ENCODE results near the gene SLC26A9.

Gene SLC26A9

DNA sequence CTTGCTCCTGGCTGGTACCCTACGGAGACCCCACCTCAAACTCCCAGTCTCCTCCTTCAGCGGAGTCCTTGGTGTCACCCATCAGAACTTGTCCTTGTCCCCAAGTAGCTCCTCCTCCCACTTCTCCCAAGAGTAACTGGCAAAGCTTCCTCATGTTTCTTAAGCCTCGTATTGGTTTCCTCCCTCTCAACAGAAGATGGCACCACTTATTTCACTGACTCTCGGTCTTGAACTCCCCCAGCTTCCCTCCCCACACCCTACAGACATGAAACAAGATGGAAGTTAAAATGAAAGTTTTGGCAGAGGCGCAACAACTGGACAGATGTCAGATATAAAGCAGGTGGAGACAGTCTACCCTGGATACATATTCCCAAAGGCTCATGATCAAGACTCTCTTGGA, 46.5 kb upstream of the SLC26A9 start:
- H2AFZ ChIP-seq (ENCODE audit: low read depth) = no peak overlapping the region
- H3K79me2 ChIP-seq (ENCODE audit: insufficient read depth, low read depth) = no peaks in the 10 kb centered on the region
- H3K4me3 ChIP-seq (IDR thresholded peaks at IDR 0.05; ENCODE audit: insufficient read depth, low read depth, low read length) = no peak overlapping the region
- no peak overlapping the region for H3K27ac ChIP-seq
- H3K27me3 ChIP-seq (ENCODE audit: insufficient read depth, low read depth) = no peaks in the 10 kb centered on the region
- H4K20me1 ChIP-seq (ENCODE audit: insufficient read depth) = no peaks in the 10 kb centered on the region
- no peaks in the 10 kb centered on the region for H3K4me1 ChIP-seq (ENCODE audit: low read depth, poor library complexity, severe bottlenecking)
- no peaks in the 10 kb centered on the region for H3K36me3 ChIP-seq (ENCODE audit: insufficient read depth)
- H3K4me2 ChIP-seq = no peak overlapping the region
- H3K9ac ChIP-seq = no peak overlapping the region
- TF ChIP-seq, protein P1, sequence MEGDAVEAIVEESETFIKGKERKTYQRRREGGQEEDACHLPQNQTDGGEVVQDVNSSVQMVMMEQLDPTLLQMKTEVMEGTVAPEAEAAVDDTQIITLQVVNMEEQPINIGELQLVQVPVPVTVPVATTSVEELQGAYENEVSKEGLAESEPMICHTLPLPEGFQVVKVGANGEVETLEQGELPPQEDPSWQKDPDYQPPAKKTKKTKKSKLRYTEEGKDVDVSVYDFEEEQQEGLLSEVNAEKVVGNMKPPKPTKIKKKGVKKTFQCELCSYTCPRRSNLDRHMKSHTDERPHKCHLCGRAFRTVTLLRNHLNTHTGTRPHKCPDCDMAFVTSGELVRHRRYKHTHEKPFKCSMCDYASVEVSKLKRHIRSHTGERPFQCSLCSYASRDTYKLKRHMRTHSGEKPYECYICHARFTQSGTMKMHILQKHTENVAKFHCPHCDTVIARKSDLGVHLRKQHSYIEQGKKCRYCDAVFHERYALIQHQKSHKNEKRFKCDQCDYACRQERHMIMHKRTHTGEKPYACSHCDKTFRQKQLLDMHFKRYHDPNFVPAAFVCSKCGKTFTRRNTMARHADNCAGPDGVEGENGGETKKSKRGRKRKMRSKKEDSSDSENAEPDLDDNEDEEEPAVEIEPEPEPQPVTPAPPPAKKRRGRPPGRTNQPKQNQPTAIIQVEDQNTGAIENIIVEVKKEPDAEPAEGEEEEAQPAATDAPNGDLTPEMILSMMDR (conservative IDR thresholded peaks at IDR 0.05; ENCODE audit: low read depth, low read length) = no peak

DNA sequence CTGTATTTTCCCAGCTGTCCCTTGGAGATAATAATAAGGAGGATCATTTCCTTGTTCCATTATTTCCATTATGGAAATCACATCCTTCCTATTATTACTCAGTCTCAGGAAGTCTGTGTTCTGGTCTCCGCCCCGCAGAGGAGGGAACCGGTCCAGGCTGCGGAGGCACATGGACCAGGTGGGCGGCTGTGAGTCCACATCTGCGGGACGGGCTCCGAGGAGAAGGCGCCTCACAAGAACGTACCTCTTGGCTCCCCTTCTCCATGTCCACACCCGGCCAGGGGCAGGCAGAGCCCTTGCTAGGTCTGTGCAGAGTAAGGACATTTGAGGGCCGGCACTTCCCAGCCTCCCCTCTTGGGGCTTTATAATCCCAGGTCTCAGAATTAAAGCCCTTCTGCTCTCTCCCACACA, 45.3 kb upstream of the SLC26A9 start:
- H3K27ac ChIP-seq = no peak overlapping the region
- H3K9ac ChIP-seq = no peak overlapping the region
- H3K4me1 ChIP-seq (ENCODE audit: low read depth, poor library complexity, severe bottlenecking) = no peaks in the 10 kb centered on the region
- no peaks in the 10 kb centered on the region for H3K27me3 ChIP-seq (ENCODE audit: insufficient read depth, low read depth)
- TF ChIP-seq, protein P1 (conservative IDR thresholded peaks at IDR 0.05; ENCODE audit: low read depth, low read length) = no peak
- no peaks in the 10 kb centered on the region for H4K20me1 ChIP-seq (ENCODE audit: insufficient read depth)
- H2AFZ ChIP-seq (ENCODE audit: low read depth) = no peak overlapping the region
- H3K36me3 ChIP-seq (ENCODE audit: insufficient read depth) = no peaks in the 10 kb centered on the region
- no peaks in the 10 kb centered on the region for H3K79me2 ChIP-seq (ENCODE audit: insufficient read depth, low read depth)
- no peak overlapping the region for H3K4me3 ChIP-seq (IDR thresholded peaks at IDR 0.05; ENCODE audit: insufficient read depth, low read depth, low read length)
- no peak overlapping the region for H3K4me2 ChIP-seq

DNA sequence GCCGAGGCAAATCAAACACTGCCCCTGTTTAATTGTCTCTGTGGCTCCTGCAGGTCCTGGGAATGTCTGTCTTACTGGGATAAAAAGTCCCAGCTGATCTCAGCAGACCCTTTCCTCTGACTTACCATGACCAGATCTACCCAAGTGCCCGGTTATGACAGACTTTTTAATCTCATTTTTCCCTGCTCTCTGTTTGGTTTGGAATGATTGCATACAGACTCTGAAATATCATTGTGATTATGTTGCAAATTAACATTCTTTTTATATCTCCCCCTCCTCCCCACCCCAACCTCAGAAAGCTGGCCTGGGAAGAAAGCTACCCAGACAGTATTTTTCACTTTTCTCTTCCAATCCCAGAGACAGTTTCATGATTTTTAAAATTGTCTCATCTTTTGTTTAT, 43.6 kb upstream of the SLC26A9 start:
- no peak overlapping the region for H2AFZ ChIP-seq (ENCODE audit: low read depth)
- H3K79me2 ChIP-seq (ENCODE audit: insufficient read depth, low read depth) = no peaks in the 10 kb centered on the region
- no peaks in the 10 kb centered on the region for H3K27me3 ChIP-seq (ENCODE audit: insufficient read depth, low read depth)
- no peak overlapping the region for H3K9ac ChIP-seq
- H3K36me3 ChIP-seq (ENCODE audit: insufficient read depth) = no peaks in the 10 kb centered on the region
- no peaks in the 10 kb centered on the region for H4K20me1 ChIP-seq (ENCODE audit: insufficient read depth)
- no peaks in the 10 kb centered on the region for H3K4me1 ChIP-seq (ENCODE audit: low read depth, poor library complexity, severe bottlenecking)
- H3K4me3 ChIP-seq (IDR thresholded peaks at IDR 0.05; ENCODE audit: insufficient read depth, low read depth, low read length) = no peak overlapping the region
- TF ChIP-seq, protein P1 (conservative IDR thresholded peaks at IDR 0.05; ENCODE audit: low read depth, low read length) = no peak
- H3K4me2 ChIP-seq = no peak overlapping the region
- H3K27ac ChIP-seq = no peak overlapping the region

DNA sequence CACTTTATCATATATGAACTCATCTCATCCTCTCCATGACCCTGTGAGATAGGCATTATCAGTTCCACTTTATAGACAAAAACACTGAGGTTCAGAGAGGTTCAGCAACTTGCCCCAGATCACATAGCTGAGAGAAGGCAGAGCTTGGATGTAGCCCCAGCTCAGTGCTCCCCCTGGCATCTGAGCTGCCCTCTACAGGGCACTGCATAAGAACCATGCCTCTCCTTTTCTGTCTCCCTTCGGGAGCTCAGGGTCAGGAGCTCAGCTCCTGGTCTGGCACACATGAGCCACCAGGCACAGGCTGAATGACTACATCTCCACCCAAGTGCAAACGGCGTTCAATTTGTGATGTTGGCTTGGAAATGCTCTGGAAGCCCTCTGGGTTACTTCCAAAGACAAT, 43.0 kb upstream of the SLC26A9 start:
- Histone ChIP-seq H3K27me3 (ENCODE audit: insufficient read depth, low read depth) (no peaks in the 10 kb centered on the region), H3K4me2 (no peak overlapping the region), H4K20me1 (ENCODE audit: insufficient read depth) (no peaks in the 10 kb centered on the region), H3K4me3 (IDR thresholded peaks at IDR 0.05; ENCODE audit: insufficient read depth, low read depth, low read length) (no peak overlapping the region), H3K4me1 (ENCODE audit: low read depth, poor library complexity, severe bottlenecking) (no peaks in the 10 kb centered on the region), H3K79me2 (ENCODE audit: insufficient read depth, low read depth) (no peaks in the 10 kb centered on the region), H3K36me3 (ENCODE audit: insufficient read depth) (no peaks in the 10 kb centered on the region), H3K27ac (no peak overlapping the region), H2AFZ (ENCODE audit: low read depth) (no peak overlapping the region), H3K9ac (no peak overlapping the region)
- TF ChIP-seq, protein P1 (conservative IDR thresholded peaks at IDR 0.05; ENCODE audit: low read depth, low read length) = no peak; the same call in 1 of the 2 replicates

Measured in KMS-11 (cell line).